AG08396 (cell line): ENCODE results near the gene E2F2.

Experiments used
- DNase-seq: peaks from one replicate; pipeline ENCODE4 v3.0.0; 2012; ENCODE audit warnings: low spot score, mixed read lengths

E2F2 gene

GRCh38 chr1:23563003-23563402 is 32.0 kb upstream of the E2F2 start:
- no peak for DNase-seq

- peak; percentile 94 for DNase-seq
Measured at GRCh38 chr1:23562137-23562876, 31.3 kb upstream of the E2F2 start.

GRCh38 chr1:23561813-23562100 is 30.7 kb upstream of the E2F2 start:
- no peak for DNase-seq

DNA sequence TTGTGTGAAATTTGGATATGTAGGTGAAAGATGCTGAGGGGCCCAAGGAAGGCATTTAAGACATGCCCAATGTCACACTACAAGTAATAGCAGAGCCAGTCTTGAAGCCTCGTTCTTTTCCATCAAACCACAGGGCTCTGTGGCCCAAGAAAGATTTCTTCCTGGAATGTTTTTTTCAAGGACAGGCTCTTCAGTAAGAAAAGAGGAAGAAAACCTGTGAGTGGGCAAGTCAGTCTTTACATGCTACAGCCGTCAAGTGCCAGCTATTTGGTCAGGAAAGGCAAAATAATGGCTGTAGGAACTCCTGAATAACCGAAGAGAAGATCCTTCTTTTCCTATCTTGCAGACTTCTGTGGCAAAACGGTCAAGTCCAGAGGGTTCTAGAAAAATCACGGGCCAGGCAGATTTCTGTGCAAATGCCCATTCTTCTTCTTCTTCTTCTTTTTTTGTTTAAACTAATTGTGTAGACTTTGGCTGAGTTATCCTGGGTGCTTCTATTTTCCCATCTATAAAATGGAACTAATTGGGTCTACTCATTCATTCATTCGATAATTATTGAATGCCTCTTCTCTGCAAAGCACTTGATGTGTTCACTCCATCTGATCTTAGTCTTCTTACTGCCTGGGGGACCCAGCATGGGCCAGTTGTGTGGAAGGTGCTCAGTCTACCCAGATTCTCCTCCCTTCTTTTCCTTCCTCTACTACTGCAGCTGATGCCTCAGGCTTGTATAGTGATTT is 30.2 kb upstream of the E2F2 start:
- no peak for DNase-seq

- no peak for DNase-seq
Measured at GRCh38 chr1:23559985-23560741, 29.1 kb upstream of the E2F2 start.

- peak; percentile 90 for DNase-seq
Measured at GRCh38 chr1:23559136-23559984, 28.3 kb upstream of the E2F2 start, which contains the start of gene ID3. Gene ID3 (minus strand): TSS chr1:23559501. CDS start chr1:23559426, 75 bp downstream.

- no peak for DNase-seq
Measured at GRCh38 chr1:23558872-23559135, 27.8 kb upstream of the E2F2 start.

- DNase-seq: no peak
Measured at GRCh38 chr1:23558140-23558871, 27.3 kb upstream of the E2F2 start.

DNA sequence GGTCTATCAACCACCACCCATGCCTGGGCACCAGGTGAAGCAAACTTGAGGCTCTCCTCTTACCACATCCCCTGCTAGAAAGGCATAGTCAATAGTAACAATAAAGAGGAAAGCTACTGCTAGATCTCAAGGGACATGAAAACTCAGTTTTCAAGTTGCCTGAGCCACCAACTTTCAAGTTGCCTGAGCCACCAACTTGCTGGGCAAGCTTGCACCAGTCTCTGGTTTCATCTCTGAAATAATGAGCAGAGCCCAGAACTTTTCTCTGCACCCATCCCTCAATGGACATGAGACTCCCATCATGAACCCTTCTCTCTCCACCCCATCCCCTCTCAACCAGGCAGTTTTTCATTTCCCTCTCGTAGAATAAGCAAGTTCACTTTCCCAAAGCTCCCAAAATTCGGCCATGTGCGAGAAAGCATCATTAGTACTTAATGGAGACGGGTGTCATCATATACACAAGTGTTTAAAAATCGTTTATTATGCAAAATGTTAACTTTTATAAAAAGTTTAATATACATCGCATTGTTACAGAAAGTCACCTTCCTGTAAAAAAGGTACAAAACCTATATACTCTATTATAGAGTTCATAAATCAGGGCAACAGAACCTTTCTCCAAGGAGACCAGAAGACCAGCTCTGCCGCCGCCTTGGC is 26.6 kb upstream of the E2F2 start:
- DNase-seq: no peak

- DNase-seq: no peak
Measured at GRCh38 chr1:23556635-23557470, 25.8 kb upstream of the E2F2 start.

GRCh38 chr1:23555986-23556634 is 25.1 kb upstream of the E2F2 start:
- no peak for DNase-seq

GRCh38 chr1:23555270-23555985 is 24.4 kb upstream of the E2F2 start:
- no peak for DNase-seq

GRCh38 chr1:23554481-23555269 is 23.6 kb upstream of the E2F2 start:
- peak; percentile 91 for DNase-seq

DNA sequence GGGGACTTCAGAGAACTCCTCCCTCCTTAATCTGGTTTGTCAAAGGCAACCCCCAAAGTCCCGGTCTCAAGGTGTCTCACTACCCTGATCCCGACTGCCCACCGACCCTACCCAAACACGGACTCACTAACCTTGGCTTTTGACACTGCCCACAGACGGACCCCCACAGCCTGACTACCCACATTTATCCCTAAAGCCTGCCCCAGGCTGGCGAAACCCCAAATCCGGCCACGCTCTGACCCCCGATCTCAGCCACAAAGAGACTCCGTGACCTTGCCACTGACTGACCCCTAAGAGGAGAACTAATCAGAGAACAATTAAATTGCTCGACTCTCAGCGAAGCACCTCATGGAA is 23.1 kb upstream of the E2F2 start:
- DNase-seq: no peak

DNA sequence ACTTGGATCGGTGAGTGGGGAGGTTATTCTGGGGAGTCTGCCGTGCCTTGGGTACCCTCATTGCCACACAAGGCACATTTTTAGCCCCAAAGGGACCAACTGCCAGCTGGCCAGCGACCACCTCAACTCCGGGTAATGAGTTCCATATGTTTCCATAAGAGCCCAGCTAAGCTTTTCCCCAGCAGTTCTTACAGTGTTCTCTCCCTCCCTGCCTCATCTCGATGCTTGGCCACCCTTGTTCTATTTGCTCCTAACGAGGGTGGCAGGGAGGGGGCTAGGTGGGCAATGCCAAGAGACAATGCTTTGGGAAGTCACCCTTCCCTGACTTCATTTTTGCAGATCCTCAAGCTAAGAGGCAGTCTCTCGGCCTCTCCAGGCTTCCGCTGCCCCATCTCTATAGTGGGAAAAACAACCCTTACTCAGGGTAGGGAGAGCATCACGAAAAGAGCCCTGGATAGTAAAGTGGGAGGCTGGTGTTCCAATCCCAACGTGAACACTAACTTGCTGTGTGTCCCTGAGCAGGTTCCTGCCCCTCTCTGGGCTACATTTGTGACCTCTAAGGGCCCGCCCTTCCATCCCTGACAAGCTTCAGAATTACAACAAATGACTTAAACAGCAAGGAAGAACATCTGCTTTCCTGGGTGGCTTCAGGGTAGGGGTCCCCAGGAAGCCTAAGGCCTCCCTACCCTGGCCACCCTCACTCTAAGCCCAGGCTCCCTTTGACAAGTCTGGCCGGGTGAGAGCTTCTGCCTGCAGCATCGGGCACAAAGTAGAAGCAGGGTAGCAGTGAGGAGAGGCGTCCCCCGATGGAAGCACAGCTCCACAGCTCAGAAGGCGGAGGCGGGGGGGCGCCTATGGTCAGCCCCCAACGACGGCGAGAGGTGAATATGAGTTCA is 22.4 kb upstream of the E2F2 start:
- no peak for DNase-seq

- DNase-seq: no peak
Measured at GRCh38 chr1:23551849-23552248, 20.8 kb upstream of the E2F2 start.

DNA sequence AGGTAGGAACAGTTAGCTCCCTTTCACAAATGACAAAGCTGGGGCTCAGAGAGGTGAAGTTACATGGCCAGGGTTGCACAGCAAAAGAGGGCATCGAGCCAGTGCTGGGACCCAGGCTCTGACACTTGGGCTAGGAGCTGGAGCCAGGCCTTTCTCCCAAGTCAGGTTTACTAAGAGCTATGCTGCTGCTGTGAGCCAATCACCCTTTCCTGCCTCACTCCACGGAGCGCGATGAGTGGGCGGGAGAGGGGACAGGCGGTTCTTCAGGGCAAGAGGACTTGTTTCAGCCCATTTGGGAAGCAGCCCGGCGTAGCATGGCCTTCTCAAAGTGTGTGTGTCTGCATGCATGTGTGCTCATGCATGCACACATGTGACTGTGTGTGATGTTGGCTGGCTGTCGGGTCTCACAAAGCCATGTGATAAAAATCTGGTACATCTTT is 17.7 kb upstream of the E2F2 start:
- DNase-seq: no peak
